ENCODE results near the gene TBL1XR1. TPM values are rescaled to one million over a fixed set of nuclear protein-coding genes. Genes with fewer than 3 reads are reported as not detected.
"Not testable (repeated sequence)": the region's sequence is repeated elsewhere in the genome, so short reads cannot be mapped to it uniquely, and the experiment has no call there.

The TBL1XR1 gene
- total RNA-seq, 1 donor from 2014 or later: 372 TPM

DNA sequence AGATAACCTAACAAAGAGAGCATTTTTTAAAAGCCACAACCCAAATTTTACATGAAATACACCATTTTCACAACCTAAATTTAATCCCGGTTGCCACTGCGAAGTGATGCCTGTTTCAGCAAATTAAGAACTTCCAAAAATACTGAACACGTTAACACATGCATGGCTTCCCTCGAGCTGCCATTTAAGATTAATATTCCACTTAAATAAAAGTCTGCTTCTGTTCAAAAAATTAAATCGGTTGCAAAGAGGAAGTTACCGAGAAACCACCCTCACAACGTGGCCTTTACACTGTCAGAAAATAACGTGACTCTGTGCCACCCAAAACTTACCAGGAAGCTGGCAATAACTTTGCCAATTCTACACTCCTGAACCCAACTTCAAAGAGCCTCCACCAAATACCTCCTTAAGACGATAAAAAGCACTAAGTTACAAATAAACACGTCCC, 1.2 kb downstream of the TBL1XR1 start:
- H3K4me1 Mint-ChIP-seq: peaks cover 61% of the 10 kb centered on the region
- intact Hi-C loops (cut with micrococcal nuclease): loop anchor here (1.0 to 10.0 kb wide), 7 partner anchors 51 to 1189 kb away; no protein-coding TSS in a partner anchor
- peak overlapping the region; percentile 97 for H3K27ac Mint-ChIP-seq
- ATAC-seq (ENCODE audit: low read depth) (peak; percentile 19), DNase-seq (no peak)
- POLR2A ChIA-PET: interaction anchor here (0.6 to 7.0 kb wide), 22 partner anchors 17 to 349 kb away, joined by 3 to 247 read pairs (median 5); no protein-coding TSS in a partner anchor
- H3K4me3 Mint-ChIP-seq: peak overlapping the region; percentile 97
- H3K9me3 Mint-ChIP-seq: no peaks in the 10 kb centered on the region
- TF ChIP-seq, protein P1, sequence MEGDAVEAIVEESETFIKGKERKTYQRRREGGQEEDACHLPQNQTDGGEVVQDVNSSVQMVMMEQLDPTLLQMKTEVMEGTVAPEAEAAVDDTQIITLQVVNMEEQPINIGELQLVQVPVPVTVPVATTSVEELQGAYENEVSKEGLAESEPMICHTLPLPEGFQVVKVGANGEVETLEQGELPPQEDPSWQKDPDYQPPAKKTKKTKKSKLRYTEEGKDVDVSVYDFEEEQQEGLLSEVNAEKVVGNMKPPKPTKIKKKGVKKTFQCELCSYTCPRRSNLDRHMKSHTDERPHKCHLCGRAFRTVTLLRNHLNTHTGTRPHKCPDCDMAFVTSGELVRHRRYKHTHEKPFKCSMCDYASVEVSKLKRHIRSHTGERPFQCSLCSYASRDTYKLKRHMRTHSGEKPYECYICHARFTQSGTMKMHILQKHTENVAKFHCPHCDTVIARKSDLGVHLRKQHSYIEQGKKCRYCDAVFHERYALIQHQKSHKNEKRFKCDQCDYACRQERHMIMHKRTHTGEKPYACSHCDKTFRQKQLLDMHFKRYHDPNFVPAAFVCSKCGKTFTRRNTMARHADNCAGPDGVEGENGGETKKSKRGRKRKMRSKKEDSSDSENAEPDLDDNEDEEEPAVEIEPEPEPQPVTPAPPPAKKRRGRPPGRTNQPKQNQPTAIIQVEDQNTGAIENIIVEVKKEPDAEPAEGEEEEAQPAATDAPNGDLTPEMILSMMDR (IDR thresholded peaks at IDR 0.05): no peak
- H3K27me3 Mint-ChIP-seq: no peaks in the 10 kb centered on the region
- CTCF ChIA-PET: interaction anchor here (0.6 to 2.8 kb wide), 5 partner anchors 9 to 1129 kb away, joined by 3 to 29 read pairs (median 5); no protein-coding TSS in a partner anchor
- H3K36me3 Mint-ChIP-seq (ENCODE audit: low read depth): peaks cover 32% of the 10 kb centered on the region

- peaks cover 67% of the 10 kb centered on the region for H3K4me1 Mint-ChIP-seq
- no peaks in the 10 kb centered on the region for H3K27me3 Mint-ChIP-seq
- H3K36me3 Mint-ChIP-seq (ENCODE audit: low read depth): peaks cover 32% of the 10 kb centered on the region
- peak overlapping the region; percentile 97 for H3K27ac Mint-ChIP-seq
- ChIA-PET CTCF (interaction anchor here (0.6 to 2.8 kb wide), 3 partner anchors 8 to 1129 kb away, joined by 3 to 29 read pairs (median 3); no protein-coding TSS in a partner anchor), POLR2A (interaction anchor here (0.6 to 7.0 kb wide), 16 partner anchors 40 to 184 kb away, joined by 3 to 247 read pairs (median 10); no protein-coding TSS in a partner anchor)
- no peak for ATAC-seq (ENCODE audit: low read depth)
- no peaks in the 10 kb centered on the region for H3K9me3 Mint-ChIP-seq
- H3K4me3 Mint-ChIP-seq: peak overlapping the region; percentile 97
- DNase-seq: no peak
- intact Hi-C loops (cut with micrococcal nuclease): loop anchor here (2.0 to 10.0 kb wide), 3 partner anchors 17 to 1189 kb away; no protein-coding TSS in a partner anchor
- TF ChIP-seq, protein P1 (IDR thresholded peaks at IDR 0.05): no peak
These were observed 1.9 kb downstream of the TBL1XR1 start for GRCh38 chr3:177195242-177195991.

- peaks cover 68% of the 10 kb centered on the region for H3K4me1 Mint-ChIP-seq
- intact Hi-C loops (cut with micrococcal nuclease): loop anchor here (2.0 to 10.0 kb wide), 2 partner anchors 15 to 1191 kb away; no protein-coding TSS in a partner anchor
- CTCF ChIA-PET: interaction anchor here (1.1 kb wide), 1 partner anchor 166 kb away, joined by 3 read pairs; no protein-coding TSS in a partner anchor
- POLR2A ChIA-PET: interaction anchor here (0.7 to 7.0 kb wide), 5 partner anchors 14 to 166 kb away, joined by 3 to 247 read pairs (median 6); no protein-coding TSS in a partner anchor
- ATAC-seq (ENCODE audit: low read depth): no peak
- peak overlapping the region; percentile 97 for H3K4me3 Mint-ChIP-seq
- H3K9me3 Mint-ChIP-seq: no peaks in the 10 kb centered on the region
- H3K36me3 Mint-ChIP-seq (ENCODE audit: low read depth): peaks cover 32% of the 10 kb centered on the region
- no peak for DNase-seq
- peak overlapping the region; percentile 97 for H3K27ac Mint-ChIP-seq
- TF ChIP-seq, protein P1 (IDR thresholded peaks at IDR 0.05): no peak
- no peaks in the 10 kb centered on the region for H3K27me3 Mint-ChIP-seq
These were observed 3.0 kb downstream of the TBL1XR1 start for GRCh38 chr3:177194299-177194698.

- H3K4me1 Mint-ChIP-seq: peaks cover 64% of the 10 kb centered on the region
- H3K27ac Mint-ChIP-seq: peak overlapping the region; percentile 97
- CTCF ChIA-PET: interaction anchor here (1.1 kb wide), 1 partner anchor 166 kb away, joined by 3 read pairs; no protein-coding TSS in a partner anchor
- POLR2A ChIA-PET: interaction anchor here (0.7 to 7.0 kb wide), 3 partner anchors 14 to 166 kb away, joined by 3 to 247 read pairs (median 6); no protein-coding TSS in a partner anchor
- intact Hi-C loops (cut with micrococcal nuclease): loop anchor here (2.0 to 10.0 kb wide), 2 partner anchors 15 to 1191 kb away; no protein-coding TSS in a partner anchor
- no peaks in the 10 kb centered on the region for H3K27me3 Mint-ChIP-seq
- ATAC-seq (ENCODE audit: low read depth) (no peak), DNase-seq (no peak)
- H3K36me3 Mint-ChIP-seq (ENCODE audit: low read depth): peaks cover 32% of the 10 kb centered on the region
- TF ChIP-seq, protein P1 (IDR thresholded peaks at IDR 0.05): no peak
- no peaks in the 10 kb centered on the region for H3K9me3 Mint-ChIP-seq
- H3K4me3 Mint-ChIP-seq: peak overlapping the region; percentile 97
These were observed 3.5 kb downstream of the TBL1XR1 start for GRCh38 chr3:177193688-177194268.

- Mint-ChIP-seq H3K27ac (peak overlapping the region; percentile 35), H3K4me3 (peak overlapping the region; percentile 97), H3K36me3 (ENCODE audit: low read depth) (peaks cover 33% of the 10 kb centered on the region), H3K4me1 (peaks cover 64% of the 10 kb centered on the region)
- intact Hi-C loops (cut with micrococcal nuclease): loop anchor here (10.0 kb wide), 1 partner anchor 1192 kb away; no protein-coding TSS in a partner anchor
- H3K9me3 Mint-ChIP-seq; ATAC-seq (ENCODE audit: low read depth); H3K27me3 Mint-ChIP-seq; DNase-seq: not testable (repeated sequence)
- ChIA-PET CTCF (interaction anchor here (1.0 kb wide), 1 partner anchor 143 kb away, joined by 3 read pairs; no protein-coding TSS in a partner anchor), POLR2A (interaction anchor here (1.8 to 7.0 kb wide), 2 partner anchors 13 to 167 kb away, joined by 6 to 247 read pairs; no protein-coding TSS in a partner anchor)
These were observed 4.0 kb downstream of the TBL1XR1 start for GRCh38 chr3:177193275-177193674.
